HG03039 (cell line): ENCODE results near the gene ATP2C2.

Experiments
- ATAC-seq: cut with Tn5 transposase; IDR thresholded peaks from one replicate; pipeline ENCODE4 v1.9.1; 2021; ENCODE audit warnings: mild to moderate bottlenecking, moderate library complexity; ENCODE audit not compliant: unreplicated experiment

ATP2C2 gene

GRCh38 chr16:84485255-84486010 is 117.1 kb downstream of the ATP2C2 start:
- ATAC-seq, result no peak

- ATAC-seq, result no peak
These were observed 117.8 kb downstream of the ATP2C2 start for GRCh38 chr16:84486126-84486525.

GRCh38 chr16:84486551-84487235 is 118.4 kb downstream of the ATP2C2 start:
- ATAC-seq, result no peak

- ATAC-seq, result no peak
These were observed 119.0 kb downstream of the ATP2C2 start for GRCh38 chr16:84487358-84487757.

- ATAC-seq, result no peak
These were observed 120.8 kb downstream of the ATP2C2 start for GRCh38 chr16:84489131-84489530.

GRCh38 chr16:84495506-84495905 is 127.2 kb downstream of the ATP2C2 start:
- no peak for ATAC-seq

GRCh38 chr16:84496991-84497390 is 128.7 kb downstream of the ATP2C2 start:
- no peak for ATAC-seq

GRCh38 chr16:84497418-84498222 is 129.3 kb downstream of the ATP2C2 start:
- ATAC-seq, result no peak

- no peak for ATAC-seq
These were observed 129.9 kb downstream of the ATP2C2 start for GRCh38 chr16:84498223-84498610.

- ATAC-seq, result no peak
These were observed 130.7 kb downstream of the ATP2C2 start for GRCh38 chr16:84498859-84499620.

GRCh38 chr16:84499638-84500037 is 131.3 kb downstream of the ATP2C2 start:
- no peak for ATAC-seq

GRCh38 chr16:84500531-84500930 is 132.2 kb downstream of the ATP2C2 start:
- no peak for ATAC-seq

- ATAC-seq, result no peak
These were observed 132.9 kb downstream of the ATP2C2 start for GRCh38 chr16:84501077-84501735.

GRCh38 chr16:84502075-84502474 is 133.7 kb downstream of the ATP2C2 start:
- no peak for ATAC-seq

GRCh38 chr16:84502581-84502980 is 134.2 kb downstream of the ATP2C2 start:
- no peak for ATAC-seq

- ATAC-seq, result no peak
These were observed 135.5 kb downstream of the ATP2C2 start for GRCh38 chr16:84503751-84504395.

- ATAC-seq, result peak; percentile 95
These were observed 136.3 kb downstream of the ATP2C2 start, which contains the start of gene MEAK7 for GRCh38 chr16:84504420-84505248. Gene MEAK7, minus strand, starts transcription at chr16:84504659. Its CDS starts 6,573 bp downstream, at chr16:84498086.

GRCh38 chr16:84505249-84506187 is 137.2 kb downstream of the ATP2C2 start:
- ATAC-seq, result no peak
